Measurements from ENCODE around the gene ZNF202. TPM values are rescaled to one million over a fixed set of nuclear protein-coding genes. Genes with fewer than 3 reads are reported as not detected.

The ZNF202 gene
- total RNA-seq: 9.3 TPM
- 8.2 TPM for polyA plus RNA-seq

DNA sequence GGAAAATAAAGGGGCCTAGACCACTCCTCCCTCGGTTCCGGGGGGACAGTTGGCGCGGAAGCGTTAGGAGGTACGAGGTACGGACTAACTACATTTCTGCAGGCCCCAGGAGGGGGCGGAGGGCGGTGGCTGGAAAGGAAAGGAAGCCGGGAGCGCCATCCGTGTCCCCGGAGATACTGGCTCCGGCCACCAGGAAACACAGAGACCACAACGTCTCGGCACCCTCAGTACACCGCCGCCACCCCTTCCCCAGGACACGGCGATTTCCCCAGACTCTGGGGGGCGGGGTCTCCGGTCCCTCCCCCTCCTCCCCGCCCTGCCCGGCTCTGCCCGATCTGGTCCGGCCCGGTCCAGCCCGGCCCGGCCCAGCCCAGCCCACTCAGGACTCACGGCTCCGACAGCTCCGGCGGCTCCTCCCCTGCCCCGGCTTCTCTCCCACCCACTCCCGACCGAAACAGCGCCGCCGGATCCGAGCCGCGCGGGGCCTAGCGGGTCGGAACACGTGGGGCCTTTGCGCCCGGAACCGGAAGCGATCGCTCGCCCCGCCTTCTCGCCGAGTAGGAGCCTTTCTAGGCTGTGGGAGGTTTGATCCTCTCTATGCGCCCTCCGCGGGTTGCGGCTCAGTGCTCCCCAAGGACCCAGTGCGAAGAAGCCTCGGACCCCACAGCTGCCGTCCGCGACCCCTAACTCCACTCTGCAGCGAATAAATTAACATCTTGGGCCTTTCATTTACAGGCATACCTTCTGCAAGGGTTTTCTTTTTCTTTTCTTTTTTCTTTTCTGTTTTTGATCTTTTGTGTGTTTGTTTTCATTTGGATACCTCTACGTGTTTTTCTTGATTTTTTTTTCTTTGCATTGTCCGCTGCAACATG, at the start of gene ZNF202:
Gene ZNF202, minus strand, starts transcription at position 502 of the 872 bp plus-strand sequence. CDS start 10,772 bp downstream, outside the sequence.
- peak; percentile 70 for DNase-seq (ENCODE audit: extremely low spot score)
- under 1% methylated on average over 67 of the region's 67 CpGs for WGBS
- peak within 1 kb of the TSS; percentile 53 for H3K27ac ChIP-seq (ENCODE audit: low read depth)
- H3K4me1 ChIP-seq (ENCODE audit: insufficient read depth): peaks cover 1% of the 10 kb centered on the region
- peak within 1 kb of the TSS; percentile 79 for H3K4me3 ChIP-seq (ENCODE audit: low read depth, low read length)
- H3K36me3 ChIP-seq (ENCODE audit: insufficient read depth): no peaks in the 10 kb centered on the region

DNA sequence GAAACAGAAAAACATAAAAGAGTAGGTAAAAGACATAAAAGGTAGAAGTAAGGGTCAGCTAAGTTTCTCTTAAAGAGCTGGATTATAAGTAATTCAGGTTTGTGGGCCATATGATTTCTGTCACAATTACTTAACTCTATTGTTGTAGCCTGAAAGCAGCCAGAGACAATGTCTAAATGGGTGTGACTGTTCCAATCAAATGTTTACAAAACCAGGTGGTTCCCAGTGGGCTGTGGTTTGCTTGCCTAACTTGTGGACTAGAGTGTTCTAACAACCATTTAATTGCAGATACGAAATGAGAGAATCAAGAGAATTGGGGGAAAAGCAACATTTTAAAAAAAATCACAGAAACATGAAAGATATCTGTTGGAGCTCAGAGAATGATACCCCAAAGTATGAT, 42.1 kb upstream of the ZNF202 start:
- DNase-seq (ENCODE audit: extremely low spot score): no peak
- no peak overlapping the region for H3K27ac ChIP-seq (ENCODE audit: low read depth)
- H3K4me1 ChIP-seq (ENCODE audit: insufficient read depth): no peaks in the 10 kb centered on the region
- WGBS: 74% methylated on average over 1 of the region's 1 CpG
- H3K36me3 ChIP-seq (ENCODE audit: insufficient read depth): no peaks in the 10 kb centered on the region
- no peak overlapping the region for H3K4me3 ChIP-seq (ENCODE audit: low read depth, low read length)

DNA sequence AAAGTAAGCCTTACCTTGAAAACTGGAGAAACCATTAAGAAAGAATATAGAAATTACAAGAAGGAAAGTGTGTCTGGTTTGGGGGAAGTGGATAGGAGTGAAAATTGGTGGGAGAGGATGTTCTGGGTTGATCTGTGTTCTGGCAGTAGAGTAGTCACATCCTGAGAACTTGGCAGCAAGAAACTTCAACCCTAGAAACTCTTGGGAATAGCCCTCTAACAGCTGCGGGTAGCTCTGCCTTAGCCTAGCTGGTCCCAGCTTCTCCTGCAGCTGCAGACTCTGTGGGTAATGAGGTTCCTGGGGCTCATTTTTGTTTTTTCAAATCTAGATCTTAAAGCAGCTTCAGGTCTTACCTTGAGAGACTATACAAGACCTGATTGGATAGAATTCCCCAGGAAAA, 37.1 kb upstream of the ZNF202 start:
- no peak for DNase-seq (ENCODE audit: extremely low spot score)
- 93% methylated on average over 1 of the region's 1 CpG for WGBS
- Histone ChIP-seq H3K27ac (ENCODE audit: low read depth) (no peak overlapping the region), H3K4me3 (ENCODE audit: low read depth, low read length) (no peak overlapping the region), H3K4me1 (ENCODE audit: insufficient read depth) (no peaks in the 10 kb centered on the region), H3K36me3 (ENCODE audit: insufficient read depth) (no peaks in the 10 kb centered on the region)

DNA sequence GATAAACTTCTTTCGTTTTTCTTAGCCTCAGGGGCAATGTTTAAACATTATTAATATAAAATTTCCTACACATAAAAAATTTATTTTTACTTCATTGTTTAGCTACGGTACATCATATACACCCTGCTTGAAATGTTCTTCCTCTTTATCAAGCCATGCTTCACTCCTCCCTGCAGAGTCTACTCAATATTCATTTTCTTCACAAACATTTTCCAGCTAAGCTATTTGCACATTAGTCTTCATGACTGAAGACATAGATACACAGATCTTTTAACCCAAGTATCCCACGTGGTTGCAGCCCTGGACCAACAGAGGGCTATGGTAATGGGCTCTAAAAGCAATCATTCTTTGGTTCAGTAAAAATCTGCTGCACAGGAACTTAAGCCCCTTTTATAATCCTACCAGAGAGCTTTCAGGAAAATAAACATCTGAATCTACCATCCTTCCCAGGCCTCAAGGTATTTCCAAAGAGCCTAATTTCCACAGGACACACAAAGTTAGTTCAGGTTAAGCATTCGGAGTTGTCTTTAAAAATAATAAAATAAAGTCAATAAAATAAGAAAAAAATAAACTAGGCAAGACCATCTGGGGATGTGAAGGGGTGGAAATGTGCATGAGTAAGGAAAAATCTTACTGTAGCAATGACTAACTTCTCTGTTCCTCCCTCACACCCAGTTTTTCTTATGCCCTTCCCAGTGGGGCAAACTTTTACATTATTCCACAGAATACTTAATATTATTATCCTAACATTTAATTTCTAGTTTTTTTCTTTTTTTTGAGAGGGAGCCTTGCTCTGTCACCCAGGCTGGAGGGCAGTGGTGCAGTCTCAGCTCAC, 34.5 kb upstream of the ZNF202 start:
- 45% methylated on average over 4 of the region's 4 CpGs for WGBS
- DNase-seq (ENCODE audit: extremely low spot score): no peak
- Histone ChIP-seq H3K4me3 (ENCODE audit: low read depth, low read length) (no peak overlapping the region), H3K27ac (ENCODE audit: low read depth) (no peak overlapping the region), H3K36me3 (ENCODE audit: insufficient read depth) (no peaks in the 10 kb centered on the region), H3K4me1 (ENCODE audit: insufficient read depth) (no peaks in the 10 kb centered on the region)

DNA sequence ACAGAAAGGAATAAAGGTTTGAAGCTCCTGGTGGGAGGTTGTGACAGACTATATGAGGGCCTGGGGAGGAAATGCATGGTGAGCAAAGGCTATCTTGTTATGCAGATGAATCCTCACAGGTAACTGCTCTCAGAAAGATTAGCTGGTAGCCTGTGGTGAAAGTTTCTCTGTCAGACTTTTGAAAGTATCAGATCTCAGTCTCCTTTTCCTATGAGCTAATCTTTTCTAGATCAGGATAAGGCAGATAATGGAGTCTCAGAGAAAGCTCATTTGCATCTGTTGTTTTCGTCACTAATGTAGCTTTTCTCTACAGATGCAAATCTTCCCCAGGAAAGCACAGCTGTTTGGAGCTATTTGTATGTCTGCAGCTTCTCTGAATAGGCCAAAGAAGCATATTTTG, 33.8 kb upstream of the ZNF202 start:
- Histone ChIP-seq H3K36me3 (ENCODE audit: insufficient read depth) (no peaks in the 10 kb centered on the region), H3K27ac (ENCODE audit: low read depth) (no peak overlapping the region), H3K4me3 (ENCODE audit: low read depth, low read length) (no peak overlapping the region), H3K4me1 (ENCODE audit: insufficient read depth) (no peaks in the 10 kb centered on the region)
- 68% methylated on average over 1 of the region's 1 CpG for WGBS
- DNase-seq (ENCODE audit: extremely low spot score): no peak

DNA sequence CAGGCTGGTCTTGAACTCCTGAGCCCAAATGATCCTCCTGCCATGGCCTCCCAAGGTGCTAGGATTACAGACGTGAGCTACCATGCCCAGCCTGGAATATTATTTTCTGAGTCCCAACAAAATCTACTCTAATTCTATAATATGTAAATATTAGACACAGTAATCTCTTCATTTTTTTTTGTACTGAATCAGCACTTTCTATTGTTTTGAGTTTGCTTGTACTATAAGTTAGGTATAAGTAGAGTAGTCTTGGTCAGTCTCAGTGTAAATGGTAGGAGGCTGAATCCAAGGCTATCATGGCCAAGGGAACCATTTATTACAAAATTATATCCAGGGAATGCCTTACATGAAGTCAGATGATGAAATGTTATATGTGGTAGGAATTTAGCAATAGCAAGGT, 32.5 kb upstream of the ZNF202 start:
- Histone ChIP-seq H3K27ac (ENCODE audit: low read depth) (no peak overlapping the region), H3K4me3 (ENCODE audit: low read depth, low read length) (no peak overlapping the region), H3K36me3 (ENCODE audit: insufficient read depth) (no peaks in the 10 kb centered on the region), H3K4me1 (ENCODE audit: insufficient read depth) (no peaks in the 10 kb centered on the region)
- WGBS: 73% methylated on average over 1 of the region's 1 CpG
- no peak for DNase-seq (ENCODE audit: extremely low spot score)

DNA sequence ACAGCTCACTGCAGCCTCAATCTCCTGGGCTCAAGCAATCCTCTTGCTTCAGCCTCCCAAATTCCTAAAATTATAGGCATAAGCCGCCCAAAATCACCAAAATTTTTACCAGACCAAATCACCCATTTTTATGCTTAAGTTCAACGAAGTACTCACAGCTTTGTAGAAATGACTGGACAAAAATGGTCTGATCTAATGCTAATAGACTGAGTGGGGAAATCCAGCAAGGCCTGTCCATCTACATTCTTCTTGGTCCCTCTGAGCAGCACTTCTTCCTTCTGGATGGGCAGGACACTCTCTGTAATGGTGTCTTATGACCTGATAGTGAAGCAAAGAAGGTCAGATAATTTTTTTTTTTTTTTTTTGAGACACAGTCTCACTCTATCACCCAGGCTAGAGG, 31.6 kb upstream of the ZNF202 start:
- 78% methylated on average over 2 of the region's 2 CpGs for WGBS
- no peak for DNase-seq (ENCODE audit: extremely low spot score)
- H3K4me3 ChIP-seq (ENCODE audit: low read depth, low read length): no peak overlapping the region
- no peaks in the 10 kb centered on the region for H3K36me3 ChIP-seq (ENCODE audit: insufficient read depth)
- no peak overlapping the region for H3K27ac ChIP-seq (ENCODE audit: low read depth)
- no peaks in the 10 kb centered on the region for H3K4me1 ChIP-seq (ENCODE audit: insufficient read depth)

DNA sequence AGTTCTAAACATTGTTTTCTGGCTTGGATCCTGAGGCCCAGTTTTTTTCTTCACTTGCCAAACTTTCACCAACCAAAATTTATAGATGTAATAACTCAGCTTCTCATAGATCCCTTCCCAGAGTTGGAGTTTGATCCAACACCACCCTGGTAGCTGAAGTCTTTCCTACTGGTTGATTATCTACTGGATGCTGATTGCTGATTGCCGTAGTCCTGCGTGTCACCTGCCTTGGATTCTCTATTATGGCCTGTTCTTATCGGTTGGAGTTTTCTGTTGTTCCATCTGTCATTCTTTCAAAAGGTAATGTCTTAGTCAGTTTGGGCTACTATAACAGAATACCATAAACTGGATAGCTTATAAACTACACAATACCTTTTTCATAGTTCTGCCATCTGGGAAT, 30.2 kb upstream of the ZNF202 start:
- Histone ChIP-seq H3K27ac (ENCODE audit: low read depth) (no peak overlapping the region), H3K4me3 (ENCODE audit: low read depth, low read length) (no peak overlapping the region), H3K36me3 (ENCODE audit: insufficient read depth) (no peaks in the 10 kb centered on the region), H3K4me1 (ENCODE audit: insufficient read depth) (no peaks in the 10 kb centered on the region)
- 96% methylated on average over 3 of the region's 3 CpGs for WGBS
- no peak for DNase-seq (ENCODE audit: extremely low spot score)

DNA sequence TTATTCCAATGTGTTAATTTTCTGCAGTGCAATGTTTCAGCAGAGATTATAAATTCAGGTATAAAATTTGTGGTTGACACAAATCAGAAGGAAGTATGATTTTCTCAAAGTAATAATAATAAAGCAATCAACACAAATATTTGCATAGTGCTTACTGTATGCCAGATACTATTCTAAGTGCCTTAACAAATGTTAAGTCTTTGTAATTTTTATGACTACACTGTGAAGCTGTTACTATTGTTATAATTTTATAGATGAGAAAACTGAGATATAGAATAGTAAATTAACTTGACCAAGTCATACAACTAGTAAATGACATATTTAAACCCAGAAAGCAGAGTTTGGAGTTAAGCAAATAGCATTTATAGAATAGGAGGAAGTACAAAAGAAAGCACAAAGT, 29.3 kb upstream of the ZNF202 start:
- Histone ChIP-seq H3K4me3 (ENCODE audit: low read depth, low read length) (no peak overlapping the region), H3K4me1 (ENCODE audit: insufficient read depth) (no peaks in the 10 kb centered on the region), H3K36me3 (ENCODE audit: insufficient read depth) (no peaks in the 10 kb centered on the region), H3K27ac (ENCODE audit: low read depth) (no peak overlapping the region)
- no peak for DNase-seq (ENCODE audit: extremely low spot score)

DNA sequence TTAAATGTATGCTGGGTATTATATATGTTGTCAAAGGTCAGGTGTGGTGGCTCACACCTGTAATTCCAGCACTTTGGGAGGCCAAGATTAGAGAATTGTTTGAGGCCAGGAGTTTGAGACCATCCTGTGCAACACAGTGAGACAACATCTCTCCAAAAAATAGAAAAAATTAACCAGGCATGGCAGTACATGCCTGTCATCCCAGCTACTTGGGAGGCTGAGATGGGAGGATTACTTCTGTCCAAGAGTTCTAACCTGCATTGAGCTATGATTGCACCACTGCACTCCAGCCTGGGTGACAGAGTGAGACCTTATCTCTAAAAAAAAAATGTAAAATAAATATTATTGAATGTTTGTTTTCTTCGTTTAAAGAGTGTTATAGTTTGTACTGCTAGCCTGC, 24.1 kb upstream of the ZNF202 start:
- DNase-seq (ENCODE audit: extremely low spot score): no peak
- Histone ChIP-seq H3K27ac (ENCODE audit: low read depth) (no peak overlapping the region), H3K4me3 (ENCODE audit: low read depth, low read length) (no peak overlapping the region), H3K4me1 (ENCODE audit: insufficient read depth) (no peaks in the 10 kb centered on the region), H3K36me3 (ENCODE audit: insufficient read depth) (no peaks in the 10 kb centered on the region)
- WGBS: 51% methylated on average over 1 of the region's 1 CpG

DNA sequence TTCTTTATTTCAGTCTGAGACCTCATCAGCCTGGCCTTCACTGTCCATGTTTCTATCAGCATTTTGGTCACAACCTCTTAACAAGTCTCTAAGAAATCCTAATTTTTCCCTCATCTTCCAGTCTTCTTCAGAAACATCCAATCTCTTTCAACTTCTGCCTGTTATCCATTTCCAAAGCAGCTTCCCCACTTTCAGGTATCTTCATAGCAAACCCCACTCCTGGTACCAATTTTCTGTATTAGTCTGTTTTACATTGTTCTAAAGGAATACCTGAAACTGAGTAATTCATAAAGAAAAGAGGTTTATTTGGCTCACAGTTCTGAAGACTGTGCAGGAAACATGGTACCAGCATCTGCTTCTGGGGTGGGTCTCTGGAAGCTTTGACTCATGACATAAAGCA, 21.0 kb upstream of the ZNF202 start:
- H3K36me3 ChIP-seq (ENCODE audit: insufficient read depth): no peaks in the 10 kb centered on the region

DNA sequence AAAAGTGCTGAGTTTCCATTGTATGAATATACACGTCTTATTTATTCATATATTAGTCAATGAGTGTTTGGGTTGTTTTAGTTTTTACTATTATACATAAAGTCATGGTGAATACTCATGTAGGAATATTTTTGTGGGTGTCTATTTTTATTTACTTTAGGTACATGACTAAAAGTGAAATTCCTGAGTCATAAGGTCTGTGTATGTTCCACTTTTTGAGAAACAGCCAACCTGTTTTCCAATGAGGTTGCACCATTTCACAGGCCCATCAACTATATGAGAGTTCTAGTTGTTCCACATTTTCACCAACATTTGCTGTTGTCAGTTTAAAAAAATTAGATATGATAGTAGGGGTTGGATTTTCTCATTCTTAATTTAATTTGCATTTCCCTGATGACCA, 19.4 kb upstream of the ZNF202 start:
- no peak overlapping the region for H3K27ac ChIP-seq (ENCODE audit: low read depth)
- H3K4me3 ChIP-seq (ENCODE audit: low read depth, low read length): no peak overlapping the region
- H3K4me1 ChIP-seq (ENCODE audit: insufficient read depth): no peaks in the 10 kb centered on the region
- no peak for DNase-seq (ENCODE audit: extremely low spot score)
- no peaks in the 10 kb centered on the region for H3K36me3 ChIP-seq (ENCODE audit: insufficient read depth)
- 77% methylated on average over 1 of the region's 1 CpG for WGBS

More for the DNA sequence above, 21.0 kb upstream of the ZNF202 start:
- no peak for DNase-seq (ENCODE audit: extremely low spot score)
- Histone ChIP-seq H3K27ac (ENCODE audit: low read depth) (no peak overlapping the region), H3K4me1 (ENCODE audit: insufficient read depth) (no peaks in the 10 kb centered on the region), H3K4me3 (ENCODE audit: low read depth, low read length) (no peak overlapping the region)

DNA sequence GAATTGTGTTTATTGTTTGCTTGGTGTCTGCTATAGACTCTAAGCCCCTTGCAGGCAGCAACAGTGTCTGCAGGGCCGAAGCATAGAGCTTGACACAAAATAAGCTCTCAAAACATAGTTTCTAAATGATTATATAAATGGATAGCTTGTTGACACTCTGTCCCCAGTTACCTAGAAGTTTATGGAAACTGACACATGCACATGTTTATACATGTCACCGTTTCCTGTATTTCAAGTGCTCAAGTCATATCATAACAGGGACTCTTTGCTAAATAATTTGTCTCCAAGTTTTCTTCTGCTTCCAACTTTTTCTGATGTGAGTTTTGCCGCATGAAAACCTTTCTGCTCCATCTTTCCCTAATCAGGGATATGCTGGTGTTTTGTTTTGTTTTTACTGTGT, 16.5 kb upstream of the ZNF202 start:
- H3K27ac ChIP-seq (ENCODE audit: low read depth): no peak overlapping the region
- no peaks in the 10 kb centered on the region for H3K4me1 ChIP-seq (ENCODE audit: insufficient read depth)
- 68% methylated on average over 3 of the region's 3 CpGs for WGBS

DNA sequence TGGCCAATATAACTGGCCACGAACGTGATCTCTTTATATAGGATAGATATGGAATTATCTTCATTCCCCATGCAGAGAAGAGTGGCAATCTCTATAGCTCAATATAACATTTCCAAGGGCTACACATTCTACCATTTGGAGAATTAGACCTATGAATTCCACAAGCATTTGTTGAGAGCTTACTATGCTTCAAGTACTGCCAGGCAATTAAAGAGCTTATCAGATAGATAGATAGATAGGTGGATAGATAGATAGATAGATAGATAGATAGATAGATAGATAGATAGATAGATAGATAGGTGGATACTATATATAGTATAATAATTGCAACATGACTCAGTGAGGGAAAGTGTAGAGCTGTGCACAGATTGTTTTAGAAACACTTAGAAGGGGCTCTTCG, 14.4 kb upstream of the ZNF202 start:
- Histone ChIP-seq H3K4me3 (ENCODE audit: low read depth, low read length) (no peak overlapping the region), H3K27ac (ENCODE audit: low read depth) (no peak overlapping the region), H3K4me1 (ENCODE audit: insufficient read depth) (no peaks in the 10 kb centered on the region), H3K36me3 (ENCODE audit: insufficient read depth) (no peaks in the 10 kb centered on the region)
- DNase-seq (ENCODE audit: extremely low spot score): no peak
- 82% methylated on average over 3 of the region's 3 CpGs for WGBS

More for the DNA sequence above, 16.5 kb upstream of the ZNF202 start:
- no peak overlapping the region for H3K4me3 ChIP-seq (ENCODE audit: low read depth, low read length)
- H3K36me3 ChIP-seq (ENCODE audit: insufficient read depth): no peaks in the 10 kb centered on the region
- no peak for DNase-seq (ENCODE audit: extremely low spot score)

Data from urinary bladder (tissue), 4 donors.